Rectal smooth muscle tissue (tissue), 1 donor: Measurements from ENCODE around the gene ARHGEF11.
A peak's percentile ranks its signal among the peaks of the same experiment; 100 is the strongest.

Experiments
- H3K27ac ChIP-seq: one replicate; pipeline ENCODE4 v1.7.0; 2013; ENCODE audit warnings: low read depth, low read length, inconsistent platforms
- H3K27me3 ChIP-seq: one replicate; pipeline ENCODE4 v1.7.0; 2013; ENCODE audit warnings: low read length; ENCODE audit not compliant: control insufficient read depth, insufficient read depth
- H3K36me3 ChIP-seq: one replicate; pipeline ENCODE4 v1.7.0; 2013; ENCODE audit warnings: low read length; ENCODE audit not compliant: control insufficient read depth, insufficient read depth
- H3K4me1 ChIP-seq: one replicate; pipeline ENCODE4 v1.7.0; 2013; ENCODE audit warnings: low read length; ENCODE audit not compliant: control insufficient read depth, insufficient read depth
- H3K4me3 ChIP-seq: one replicate; pipeline ENCODE4 v1.7.0; 2013; ENCODE audit warnings: low read length
- H3K9ac ChIP-seq: one replicate; pipeline ENCODE4 v1.7.0; 2013; ENCODE audit warnings: low read length

Gene ARHGEF11

DNA sequence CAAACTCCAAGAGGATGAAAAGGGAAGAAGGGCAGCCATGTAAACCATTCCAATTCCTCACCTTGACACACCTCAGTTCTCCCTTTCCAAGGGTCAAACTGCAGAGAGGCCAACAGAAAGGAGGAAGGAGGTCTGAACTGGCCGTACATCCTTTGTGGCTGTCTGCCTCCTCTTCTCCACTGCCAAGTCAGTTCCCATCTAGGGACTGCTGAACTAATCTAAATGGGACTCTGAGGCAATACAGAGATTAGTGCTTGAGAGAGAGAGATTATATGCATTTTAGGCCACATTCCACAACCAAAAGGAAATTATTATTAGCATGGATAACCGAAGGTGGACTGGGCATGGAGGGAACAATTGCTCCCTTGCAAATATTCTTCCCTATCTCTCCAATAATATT lies 2.7 kb downstream of the ARHGEF11 start:
- peaks cover 22% of the 10 kb centered on the region for H3K4me1 ChIP-seq

DNA sequence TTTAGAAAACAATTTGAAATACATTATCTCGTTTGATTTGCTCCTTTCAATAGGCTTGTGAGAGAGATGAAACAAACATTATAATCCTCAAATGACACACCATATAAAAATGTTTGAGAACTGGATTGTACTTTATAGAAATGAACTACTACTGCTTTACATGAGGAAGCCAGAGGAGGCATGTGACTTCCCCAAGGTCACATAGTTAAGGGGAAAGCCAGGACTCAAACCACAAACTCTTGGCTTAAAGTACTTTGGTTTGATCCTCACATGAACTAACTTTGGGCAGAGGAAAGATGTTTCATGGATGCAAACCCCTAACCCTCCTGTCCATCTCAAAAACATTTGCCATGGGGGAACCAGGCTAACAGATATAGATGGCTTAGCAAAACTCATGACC lies 4.7 kb downstream of the ARHGEF11 start:
- no peaks in the 10 kb centered on the region for H3K27me3 ChIP-seq
- H3K9ac ChIP-seq, result no peak overlapping the region
- H3K4me3 ChIP-seq, result no peak overlapping the region
- H3K36me3 ChIP-seq, result no peaks in the 10 kb centered on the region
- H3K27ac ChIP-seq, result no peak overlapping the region
- H3K4me1 ChIP-seq, result peaks cover 22% of the 10 kb centered on the region

More for the DNA sequence above, 2.7 kb downstream of the ARHGEF11 start:
- Histone ChIP-seq H3K4me3 (peak overlapping the region; percentile 85), H3K27ac (no peak overlapping the region), H3K27me3 (no peaks in the 10 kb centered on the region), H3K9ac (no peak overlapping the region), H3K36me3 (no peaks in the 10 kb centered on the region)

DNA sequence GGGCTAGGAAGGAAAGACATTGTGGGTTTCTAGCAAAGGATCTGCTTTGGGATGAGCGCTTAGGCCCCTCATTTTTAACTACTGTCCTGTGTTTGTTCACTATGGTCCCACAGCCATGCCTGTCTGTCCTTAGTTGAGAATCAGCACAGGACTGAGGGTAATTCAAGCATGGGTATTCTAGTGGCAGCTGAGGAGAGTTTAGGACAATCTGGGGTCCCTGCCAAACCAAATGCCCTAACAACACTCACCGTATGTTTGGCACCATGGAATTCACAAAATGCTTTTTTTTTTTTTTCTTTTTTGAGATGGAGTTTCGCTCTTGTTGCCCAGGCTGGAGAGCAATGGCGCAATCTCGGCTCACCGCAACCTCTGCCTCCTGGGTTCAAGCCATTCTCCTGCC lies 10.4 kb downstream of the ARHGEF11 start:
- H3K36me3 ChIP-seq, result no peaks in the 10 kb centered on the region
- no peak overlapping the region for H3K4me3 ChIP-seq
- no peaks in the 10 kb centered on the region for H3K4me1 ChIP-seq
- H3K9ac ChIP-seq, result no peak overlapping the region
- no peak overlapping the region for H3K27ac ChIP-seq
- no peaks in the 10 kb centered on the region for H3K27me3 ChIP-seq

DNA sequence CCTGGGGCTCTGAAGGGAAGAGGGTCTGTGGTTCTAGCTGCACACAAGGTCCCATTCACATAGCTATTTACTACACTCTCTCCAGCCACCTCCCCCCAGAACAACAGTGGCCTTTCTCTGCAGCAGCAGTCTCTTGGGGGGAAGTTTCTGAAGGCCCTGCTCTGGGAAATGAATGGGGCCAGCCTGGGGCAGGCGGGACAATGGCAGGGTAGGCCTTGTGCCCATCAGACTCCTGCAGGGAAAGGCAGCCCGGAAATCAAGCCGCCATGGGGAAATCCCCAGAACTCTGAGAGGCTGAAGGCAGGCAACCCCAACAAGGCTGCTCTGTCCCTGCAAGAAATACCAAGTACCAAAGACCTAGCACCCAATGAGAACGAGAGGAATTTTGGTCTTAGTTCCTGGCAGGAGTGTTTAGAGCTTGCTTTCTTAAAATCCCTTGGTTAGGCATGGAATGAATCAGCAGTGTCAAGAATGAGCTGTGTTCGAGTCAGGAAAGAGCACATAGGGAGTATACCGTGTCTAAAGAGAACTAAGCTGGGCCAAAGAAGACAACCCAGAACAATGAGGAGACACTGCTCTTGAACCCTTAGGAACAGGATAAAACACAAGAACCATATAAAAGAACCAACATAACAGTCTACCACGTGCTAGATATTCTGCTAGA lies 11.3 kb downstream of the ARHGEF11 start:
- Histone ChIP-seq H3K4me1 (no peaks in the 10 kb centered on the region), H3K9ac (no peak overlapping the region), H3K36me3 (no peaks in the 10 kb centered on the region), H3K27ac (no peak overlapping the region), H3K4me3 (no peak overlapping the region), H3K27me3 (no peaks in the 10 kb centered on the region)

DNA sequence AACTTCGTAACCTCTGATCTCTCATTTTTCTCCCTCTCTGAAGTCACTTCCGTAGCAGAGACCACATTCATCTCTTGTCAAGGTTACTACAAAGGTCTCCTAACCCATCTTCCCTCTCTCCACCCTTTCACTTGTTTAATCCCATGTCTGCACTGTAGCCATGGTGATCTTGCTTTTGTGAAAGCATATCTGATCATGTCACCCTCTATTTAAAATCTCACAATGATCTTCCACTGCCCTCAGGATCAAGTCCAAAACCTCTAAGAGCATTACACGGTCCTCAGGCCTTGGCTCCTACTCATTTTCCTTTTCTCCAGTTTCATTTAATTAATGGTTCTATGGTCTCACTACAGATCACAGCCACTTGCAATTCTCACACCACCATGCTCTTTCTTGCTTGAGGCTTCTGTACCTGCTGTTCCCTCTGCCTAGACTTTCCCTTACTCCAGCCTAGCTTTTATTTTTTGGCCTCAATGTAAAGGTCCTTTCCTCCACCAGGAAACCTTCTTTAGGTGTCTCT lies 12.1 kb downstream of the ARHGEF11 start:
- H3K27ac ChIP-seq, result no peak overlapping the region
- no peak overlapping the region for H3K4me3 ChIP-seq
- H3K4me1 ChIP-seq, result no peaks in the 10 kb centered on the region
- no peaks in the 10 kb centered on the region for H3K27me3 ChIP-seq
- no peak overlapping the region for H3K9ac ChIP-seq
- no peaks in the 10 kb centered on the region for H3K36me3 ChIP-seq

DNA sequence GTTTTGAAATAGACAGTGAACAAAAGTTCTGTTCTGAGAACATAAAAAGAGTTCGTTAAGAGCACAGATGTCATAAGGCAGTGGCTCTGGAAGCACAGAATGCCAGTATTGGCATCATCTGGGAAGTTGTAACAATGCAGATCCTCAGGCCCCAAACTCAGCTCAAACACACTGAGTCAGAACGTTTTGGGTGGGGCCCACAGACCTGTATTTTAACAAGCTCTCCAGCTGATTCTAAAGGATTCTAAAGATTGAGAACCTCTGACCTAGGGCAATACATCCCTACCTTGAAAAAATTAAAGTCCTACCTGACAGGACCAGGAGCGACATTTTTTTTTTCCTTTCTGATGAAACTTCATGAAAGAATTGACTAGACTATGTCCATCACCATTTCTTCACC lies 13.2 kb downstream of the ARHGEF11 start:
- Histone ChIP-seq H3K4me3 (no peak overlapping the region), H3K27ac (no peak overlapping the region), H3K4me1 (no peaks in the 10 kb centered on the region), H3K27me3 (no peaks in the 10 kb centered on the region), H3K36me3 (no peaks in the 10 kb centered on the region), H3K9ac (no peak overlapping the region)

DNA sequence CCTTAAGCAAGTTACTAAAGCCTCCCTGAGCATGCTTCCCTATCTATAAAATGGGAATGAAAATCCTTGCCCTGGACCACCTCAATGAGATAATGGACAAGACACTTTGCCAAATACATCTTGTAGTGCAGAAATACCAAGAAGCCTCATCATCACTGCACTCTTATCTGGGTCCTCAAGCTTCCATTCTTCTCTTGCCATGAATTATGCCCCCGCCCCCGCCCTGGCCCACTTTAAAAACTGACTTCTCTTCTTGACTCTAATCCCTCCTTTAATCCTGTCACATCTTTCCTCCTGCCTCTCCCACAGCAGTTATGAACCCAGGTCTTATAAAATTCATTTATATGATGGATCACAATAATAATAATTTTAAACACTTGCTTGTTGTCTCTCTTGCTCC lies 14.8 kb downstream of the ARHGEF11 start:
- Histone ChIP-seq H3K27ac (no peak overlapping the region), H3K27me3 (no peaks in the 10 kb centered on the region), H3K9ac (no peak overlapping the region), H3K4me1 (peaks cover 10% of the 10 kb centered on the region), H3K36me3 (no peaks in the 10 kb centered on the region), H3K4me3 (no peak overlapping the region)

DNA sequence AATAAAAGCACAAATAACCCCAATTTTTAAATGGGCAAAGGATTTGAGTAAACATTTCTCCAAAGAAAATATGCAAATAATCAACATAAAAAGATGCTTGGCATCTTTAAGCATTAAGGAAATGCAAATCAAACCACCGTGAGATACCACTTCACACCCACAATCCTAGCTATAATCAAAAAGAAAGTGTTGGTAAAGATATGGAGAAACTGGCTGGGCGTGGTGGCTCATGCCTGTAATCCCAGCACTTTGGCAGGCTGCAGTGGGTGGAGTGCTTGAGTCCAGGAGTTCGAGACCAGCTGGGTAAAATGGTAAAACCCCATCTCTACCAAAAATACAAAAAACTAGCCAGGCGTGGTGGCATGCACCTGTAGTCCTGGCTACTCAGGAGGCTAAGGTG lies 16.9 kb downstream of the ARHGEF11 start:
- Histone ChIP-seq H3K9ac (no peak overlapping the region), H3K27ac (no peak overlapping the region), H3K36me3 (peaks cover 2% of the 10 kb centered on the region), H3K4me1 (peaks cover 12% of the 10 kb centered on the region), H3K4me3 (no peak overlapping the region), H3K27me3 (no peaks in the 10 kb centered on the region)

DNA sequence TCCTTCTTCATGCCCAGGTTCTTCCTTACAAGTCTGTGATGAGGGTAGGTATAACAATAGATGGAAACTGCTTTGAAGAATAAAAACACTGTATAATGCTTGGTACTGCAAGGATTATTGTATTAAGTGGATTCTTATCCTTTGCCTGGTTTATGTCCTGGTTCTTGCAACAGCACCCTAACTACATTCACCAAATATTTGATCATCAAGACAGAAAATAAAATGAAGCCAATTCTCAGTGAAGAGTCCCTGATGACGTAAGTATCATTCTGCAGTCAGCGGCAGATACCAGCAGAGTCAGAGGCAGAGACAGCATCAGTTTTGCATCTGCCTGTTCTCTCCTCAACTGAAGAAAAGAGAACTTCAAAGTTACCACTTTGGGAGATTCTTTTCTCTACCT lies 19.7 kb downstream of the ARHGEF11 start:
- Histone ChIP-seq H3K27me3 (no peaks in the 10 kb centered on the region), H3K9ac (no peak overlapping the region), H3K4me1 (peaks cover 12% of the 10 kb centered on the region), H3K36me3 (peaks cover 2% of the 10 kb centered on the region), H3K4me3 (no peak overlapping the region), H3K27ac (peak overlapping the region; percentile 23)

DNA sequence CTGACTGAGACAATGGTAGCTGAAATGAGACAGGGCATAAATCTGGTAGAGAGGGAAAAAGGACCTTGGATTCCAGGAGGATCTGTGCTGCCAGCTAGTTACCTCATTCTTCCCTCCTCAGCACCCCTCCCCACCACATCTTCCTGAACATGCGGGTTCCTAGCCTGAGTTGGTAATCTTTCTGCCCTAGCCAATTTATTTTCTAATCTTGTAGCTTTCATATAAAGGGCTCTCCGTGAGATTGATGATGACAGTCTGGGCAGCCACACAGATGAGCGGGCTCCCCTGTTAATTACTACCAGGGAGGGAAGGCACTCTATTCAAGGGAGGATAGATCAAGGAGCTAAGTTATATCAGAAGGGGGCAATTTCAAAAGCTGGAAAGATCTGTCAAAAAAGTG lies 20.2 kb downstream of the ARHGEF11 start:
- Histone ChIP-seq H3K27ac (peak overlapping the region; percentile 23), H3K9ac (no peak overlapping the region), H3K27me3 (no peaks in the 10 kb centered on the region), H3K4me1 (peaks cover 12% of the 10 kb centered on the region), H3K36me3 (peaks cover 2% of the 10 kb centered on the region), H3K4me3 (no peak overlapping the region)

DNA sequence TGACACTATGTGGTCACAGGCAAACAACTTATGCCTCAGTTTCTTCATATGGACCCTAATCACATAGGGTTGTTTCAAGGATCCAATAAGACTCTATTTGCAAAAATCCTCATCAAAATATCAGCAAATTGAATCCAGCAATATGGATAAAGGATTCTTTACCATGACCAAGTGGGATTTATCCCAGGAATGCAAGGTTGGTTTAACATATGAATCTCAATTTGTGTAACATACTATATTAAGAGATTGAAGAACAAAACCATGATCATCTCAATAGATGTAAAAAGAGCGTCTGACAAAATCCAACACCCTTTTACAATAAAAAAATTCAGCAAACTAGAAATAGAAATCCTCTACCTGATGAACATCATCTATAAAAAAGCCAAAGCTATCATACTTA lies 23.9 kb downstream of the ARHGEF11 start:
- H3K27me3 ChIP-seq, result no peaks in the 10 kb centered on the region
- H3K27ac ChIP-seq, result no peak overlapping the region
- H3K4me3 ChIP-seq, result no peak overlapping the region
- H3K9ac ChIP-seq, result no peak overlapping the region
- H3K36me3 ChIP-seq, result peaks cover 2% of the 10 kb centered on the region
- H3K4me1 ChIP-seq, result peaks cover 11% of the 10 kb centered on the region

DNA sequence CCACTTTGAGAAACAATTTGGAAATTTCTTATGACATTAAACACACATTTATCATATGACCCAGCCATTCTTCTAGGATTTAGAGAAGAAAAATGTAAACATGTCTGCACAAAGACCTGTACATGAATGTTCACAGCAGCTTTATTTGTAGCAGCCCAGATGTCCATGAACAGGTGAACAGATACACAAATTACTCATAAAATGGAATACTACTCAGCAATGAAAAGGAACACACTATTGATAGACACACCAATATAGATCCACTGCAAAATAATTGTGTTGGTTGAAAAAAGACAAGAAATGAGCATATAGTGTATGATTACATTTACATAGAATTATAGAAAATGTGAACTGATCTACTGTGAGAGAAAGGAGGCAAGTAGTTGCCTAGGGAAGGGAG lies 26.1 kb downstream of the ARHGEF11 start:
- Histone ChIP-seq H3K4me1 (no peaks in the 10 kb centered on the region), H3K9ac (no peak overlapping the region), H3K27ac (no peak overlapping the region), H3K36me3 (peaks cover 2% of the 10 kb centered on the region), H3K4me3 (no peak overlapping the region), H3K27me3 (no peaks in the 10 kb centered on the region)

DNA sequence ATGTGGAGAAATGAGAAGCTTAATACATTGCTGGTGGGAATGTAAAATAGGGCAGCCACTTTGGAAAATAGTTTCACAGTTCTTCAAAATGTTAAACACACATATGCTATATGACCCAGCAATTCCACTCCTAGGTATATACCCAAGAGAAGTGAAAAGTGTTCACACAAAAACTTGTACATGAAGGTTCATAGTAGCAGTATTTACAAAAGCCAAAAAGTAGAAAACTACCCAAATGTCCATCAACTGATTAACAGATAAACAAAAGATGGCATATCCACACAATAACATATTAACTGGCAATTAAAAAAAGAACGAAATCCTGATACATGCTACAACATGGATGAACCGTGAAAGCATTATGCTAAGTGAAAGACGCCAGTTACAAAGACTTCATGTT lies 33.7 kb downstream of the ARHGEF11 start:
- no peaks in the 10 kb centered on the region for H3K27me3 ChIP-seq
- H3K9ac ChIP-seq, result no peak overlapping the region
- peaks cover 3% of the 10 kb centered on the region for H3K4me1 ChIP-seq
- H3K36me3 ChIP-seq, result no peaks in the 10 kb centered on the region
- H3K27ac ChIP-seq, result no peak overlapping the region
- H3K4me3 ChIP-seq, result no peak overlapping the region
